ENCODE measurements around the gene RARB.

DNA sequence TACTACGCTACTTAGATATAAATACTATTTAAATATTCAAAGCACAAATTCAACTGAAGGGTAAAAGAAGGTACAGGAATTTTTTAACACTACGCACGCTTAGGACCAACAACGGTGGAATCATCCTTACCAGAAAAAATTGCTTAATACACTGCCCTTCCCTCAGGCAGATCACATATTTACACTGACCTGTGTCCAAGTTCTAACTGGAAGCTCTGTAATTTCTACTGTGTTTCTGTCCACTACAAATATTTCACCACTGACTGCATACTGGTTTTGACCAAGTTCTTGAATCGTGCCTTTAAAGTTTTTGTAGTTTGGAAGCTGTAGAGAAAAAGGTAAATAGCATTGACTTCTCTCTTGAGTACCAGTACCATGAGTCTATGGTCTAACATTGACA is 192.4 kb downstream of the RARB start:
- TF ChIP-seq, protein P1, sequence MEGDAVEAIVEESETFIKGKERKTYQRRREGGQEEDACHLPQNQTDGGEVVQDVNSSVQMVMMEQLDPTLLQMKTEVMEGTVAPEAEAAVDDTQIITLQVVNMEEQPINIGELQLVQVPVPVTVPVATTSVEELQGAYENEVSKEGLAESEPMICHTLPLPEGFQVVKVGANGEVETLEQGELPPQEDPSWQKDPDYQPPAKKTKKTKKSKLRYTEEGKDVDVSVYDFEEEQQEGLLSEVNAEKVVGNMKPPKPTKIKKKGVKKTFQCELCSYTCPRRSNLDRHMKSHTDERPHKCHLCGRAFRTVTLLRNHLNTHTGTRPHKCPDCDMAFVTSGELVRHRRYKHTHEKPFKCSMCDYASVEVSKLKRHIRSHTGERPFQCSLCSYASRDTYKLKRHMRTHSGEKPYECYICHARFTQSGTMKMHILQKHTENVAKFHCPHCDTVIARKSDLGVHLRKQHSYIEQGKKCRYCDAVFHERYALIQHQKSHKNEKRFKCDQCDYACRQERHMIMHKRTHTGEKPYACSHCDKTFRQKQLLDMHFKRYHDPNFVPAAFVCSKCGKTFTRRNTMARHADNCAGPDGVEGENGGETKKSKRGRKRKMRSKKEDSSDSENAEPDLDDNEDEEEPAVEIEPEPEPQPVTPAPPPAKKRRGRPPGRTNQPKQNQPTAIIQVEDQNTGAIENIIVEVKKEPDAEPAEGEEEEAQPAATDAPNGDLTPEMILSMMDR (IDR thresholded peaks at IDR 0.05; ENCODE audit: low read length) = no peak
- TF ChIP-seq EZH2 (IDR thresholded peaks at IDR 0.05; ENCODE audit: borderline replicate concordance, low read length) = no peak
